Measurements from ENCODE around the gene APP. TPM values are rescaled to one million over a fixed set of nuclear protein-coding genes. Genes with fewer than 3 reads are reported as not detected.
"Not testable (repeated sequence)": the region's sequence is repeated elsewhere in the genome, so short reads cannot be mapped to it uniquely, and the experiment has no call there.

The APP gene
- total RNA-seq, 2 experiments from 2014 or later, result 22.8 to 24.5 TPM

- CTCF ChIA-PET, result no interaction called here
- POLR2A ChIA-PET, result no interaction called here
These were observed 5.2 kb downstream of the APP start for GRCh38 chr21:26165331-26165730.

- POLR2A ChIA-PET, result no interaction called here
- CTCF ChIA-PET, result no interaction called here
These were observed 6.3 kb downstream of the APP start for GRCh38 chr21:26164311-26164710.

DNA sequence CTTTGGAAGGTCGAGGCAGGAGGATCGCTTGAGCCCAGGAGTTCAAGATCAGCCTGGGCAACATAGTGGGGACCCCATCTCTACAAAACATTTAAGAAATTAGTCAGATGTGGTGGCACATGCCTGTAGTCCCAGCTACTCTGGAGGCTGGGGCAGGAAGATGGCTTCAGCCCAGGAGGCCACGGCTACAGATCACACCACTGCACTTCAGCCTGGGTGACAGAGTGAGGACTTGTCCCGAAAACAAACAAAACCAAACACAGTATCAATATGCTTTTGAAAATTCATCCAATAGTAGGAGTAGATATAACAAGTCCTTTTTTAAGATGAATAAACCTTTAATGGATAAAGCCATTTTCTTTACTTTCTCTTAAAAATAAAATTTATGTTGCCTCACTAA, 8.5 kb downstream of the APP start:
- ChIA-PET POLR2A (interaction anchor here (0.6 kb wide), 1 partner anchor 410 kb away, joined by 3 read pairs; no protein-coding TSS in a partner anchor), CTCF (no interaction called here)

- ChIA-PET POLR2A (no interaction called here), CTCF (no interaction called here)
These were observed 10.7 kb downstream of the APP start for GRCh38 chr21:26159869-26160268.

DNA sequence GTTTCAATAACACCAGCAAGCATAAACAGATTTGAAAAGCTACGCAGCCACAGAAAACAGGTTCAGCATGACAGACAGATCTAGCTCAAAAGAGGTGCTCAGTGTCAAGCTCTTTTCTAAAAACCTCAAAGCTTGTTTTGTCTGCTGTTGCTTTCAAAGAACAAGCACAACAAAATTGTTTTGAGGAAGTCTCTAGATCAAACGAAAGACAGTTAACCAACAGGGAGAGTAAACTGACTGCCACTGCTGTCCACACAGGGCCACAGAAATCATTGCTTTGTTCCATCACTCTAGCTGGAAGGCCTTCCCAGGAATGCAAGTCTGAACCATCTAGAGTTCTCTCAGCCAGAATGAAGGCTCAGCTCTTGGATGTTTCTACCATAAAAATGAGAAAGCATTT, 12.8 kb downstream of the APP start:
- ChIA-PET POLR2A (no interaction called here), CTCF (no interaction called here)

DNA sequence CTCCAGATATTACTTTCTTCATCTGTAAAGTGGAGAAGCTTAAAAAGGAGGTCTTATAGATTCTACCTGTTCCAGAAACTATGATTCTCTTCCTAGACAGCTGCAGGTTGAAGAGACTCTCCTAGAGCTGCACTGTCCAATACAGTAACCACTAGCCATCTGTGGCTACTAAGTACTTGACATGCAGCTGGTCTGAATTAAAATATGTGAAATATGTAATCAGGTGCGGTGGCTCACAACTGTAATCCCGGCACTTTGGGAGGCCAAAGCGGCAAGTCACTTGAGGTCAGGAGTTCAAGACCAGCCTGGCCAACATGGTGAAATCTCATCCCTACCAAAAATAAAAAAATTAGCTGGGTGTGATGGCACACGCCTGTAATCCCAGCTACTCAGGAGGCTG, 15.8 kb downstream of the APP start:
- ChIA-PET CTCF (no interaction called here), POLR2A (no interaction called here)

GRCh38 chr21:26153758-26154157, 16.8 kb downstream of the APP start:
- ChIA-PET POLR2A (no interaction called here), CTCF (no interaction called here)

GRCh38 chr21:26148840-26149354, 21.7 kb downstream of the APP start:
- POLR2A ChIA-PET, result no interaction called here
- CTCF ChIA-PET, result no interaction called here

DNA sequence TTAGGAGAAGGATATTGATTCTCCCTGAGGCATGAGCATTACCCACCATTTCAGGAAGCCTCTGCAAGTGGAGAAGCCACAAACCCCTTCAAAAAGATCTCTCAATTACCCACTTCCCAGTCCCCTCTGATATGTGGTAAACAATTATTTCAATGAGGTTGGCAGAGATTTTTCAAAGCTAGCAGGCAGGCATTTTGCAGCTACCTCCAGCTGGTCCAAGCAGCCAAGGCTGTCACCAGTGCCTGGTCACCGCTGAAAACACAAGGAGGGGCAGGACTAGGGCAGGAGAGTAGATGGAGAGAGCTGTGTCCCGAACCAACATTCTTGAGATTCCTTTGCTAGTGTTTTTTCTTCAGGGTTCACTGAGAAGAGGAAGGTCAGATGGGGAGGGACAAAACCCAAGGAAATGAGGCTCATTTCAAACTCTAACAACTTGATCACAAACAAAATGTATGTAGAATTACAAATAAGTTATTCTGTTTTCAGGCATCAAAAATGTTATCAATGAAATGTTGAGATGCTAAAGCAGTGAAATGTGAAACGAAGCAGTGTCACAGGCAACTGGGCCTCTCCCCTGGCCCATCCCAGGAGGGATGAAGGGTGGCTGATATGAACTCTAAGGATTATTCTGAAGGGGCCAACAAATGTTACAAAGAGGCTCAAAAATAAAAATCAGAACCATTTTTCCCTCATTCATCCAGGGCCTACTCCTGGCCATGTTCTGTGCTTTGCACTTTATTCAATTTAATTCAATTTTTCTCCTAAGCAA, 22.3 kb downstream of the APP start:
- CTCF ChIA-PET, result no interaction called here

GRCh38 chr21:26147535-26147934, 23.0 kb downstream of the APP start:
- POLR2A ChIA-PET, result no interaction called here
- CTCF ChIA-PET, result no interaction called here

More for the DNA sequence above, 22.3 kb downstream of the APP start:
- POLR2A ChIA-PET, result no interaction called here

- ChIA-PET CTCF (no interaction called here), POLR2A (no interaction called here)
These were observed 23.9 kb downstream of the APP start for GRCh38 chr21:26146681-26147080.

DNA sequence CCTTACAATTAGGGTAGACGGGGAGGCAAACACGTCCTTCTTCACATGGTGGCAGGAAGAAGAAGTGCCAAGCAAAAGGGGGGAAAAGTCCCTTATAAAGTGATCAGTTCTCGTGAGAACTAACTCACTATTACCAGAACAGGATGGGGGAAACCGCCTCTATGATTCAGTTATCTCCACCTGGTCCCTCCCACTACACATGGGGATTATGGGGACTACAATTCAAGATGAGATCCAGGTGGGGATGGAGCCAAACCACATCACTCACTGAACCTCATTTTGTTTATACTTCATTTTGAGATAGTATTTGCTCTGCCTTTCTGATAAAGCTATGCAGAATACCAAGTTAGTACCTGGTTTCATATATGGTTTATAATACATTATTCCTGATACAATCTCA, 26.5 kb downstream of the APP start:
- CTCF ChIA-PET, result no interaction called here
- POLR2A ChIA-PET, result no interaction called here

DNA sequence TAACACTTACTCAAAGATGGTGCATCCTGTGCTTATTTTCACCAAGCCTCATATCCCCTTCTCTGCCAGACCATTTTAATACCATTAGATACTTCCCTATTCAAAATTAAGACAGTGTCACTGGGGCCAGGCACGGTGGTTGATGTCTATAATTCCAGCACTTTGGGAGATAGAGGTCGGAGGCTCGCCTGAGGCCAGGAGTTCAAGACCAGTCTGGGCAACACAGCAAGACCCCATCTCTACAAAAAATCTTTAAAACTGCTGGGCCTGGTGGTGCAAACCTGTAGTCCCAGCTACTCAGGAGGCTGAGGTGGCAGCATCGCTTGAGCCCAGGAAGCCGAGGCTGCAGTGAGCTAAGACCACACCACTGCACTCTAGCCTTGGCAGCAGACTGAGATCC, 28.2 kb downstream of the APP start:
- ChIA-PET CTCF (no interaction called here), POLR2A (no interaction called here)

GRCh38 chr21:26140926-26141325, 29.6 kb downstream of the APP start:
- POLR2A ChIA-PET, result no interaction called here
- CTCF ChIA-PET, result no interaction called here

- ChIA-PET POLR2A (no interaction called here), CTCF (no interaction called here)
These were observed 30.4 kb downstream of the APP start for GRCh38 chr21:26140164-26140579.

DNA sequence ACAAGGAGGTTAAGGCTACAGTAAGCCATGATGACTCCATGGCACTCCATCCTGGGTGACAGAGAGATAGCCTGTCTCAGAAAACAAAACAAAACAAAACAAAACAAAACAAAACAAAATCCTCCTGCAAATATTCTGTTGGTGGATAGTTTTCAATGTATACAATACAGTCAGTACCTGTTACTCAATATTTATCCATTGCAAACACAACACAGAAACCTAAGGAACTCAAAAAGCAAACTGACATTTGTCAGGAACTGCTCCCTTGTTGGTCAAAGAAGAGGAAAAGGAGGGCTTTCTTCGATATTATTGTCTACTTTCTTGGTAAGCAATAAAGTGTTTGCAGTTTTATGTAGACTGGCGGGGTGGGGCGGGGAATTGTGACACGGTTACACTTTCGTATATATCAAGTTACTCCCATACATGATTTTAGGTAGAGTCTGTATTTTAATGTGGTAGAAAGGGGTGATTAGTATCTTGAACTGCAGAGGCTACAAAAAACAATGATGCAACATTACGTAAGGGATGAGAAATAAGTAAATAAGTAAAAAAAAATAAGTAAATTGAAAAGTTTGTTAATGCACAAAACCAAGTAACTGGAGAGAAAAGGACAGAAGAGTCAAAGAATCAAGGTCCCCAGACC, 31.8 kb downstream of the APP start:
- ChIA-PET POLR2A (no interaction called here), CTCF (no interaction called here)

GRCh38 chr21:26137379-26138060, 33.0 kb downstream of the APP start:
- ChIA-PET POLR2A (no interaction called here), CTCF (no interaction called here)

DNA sequence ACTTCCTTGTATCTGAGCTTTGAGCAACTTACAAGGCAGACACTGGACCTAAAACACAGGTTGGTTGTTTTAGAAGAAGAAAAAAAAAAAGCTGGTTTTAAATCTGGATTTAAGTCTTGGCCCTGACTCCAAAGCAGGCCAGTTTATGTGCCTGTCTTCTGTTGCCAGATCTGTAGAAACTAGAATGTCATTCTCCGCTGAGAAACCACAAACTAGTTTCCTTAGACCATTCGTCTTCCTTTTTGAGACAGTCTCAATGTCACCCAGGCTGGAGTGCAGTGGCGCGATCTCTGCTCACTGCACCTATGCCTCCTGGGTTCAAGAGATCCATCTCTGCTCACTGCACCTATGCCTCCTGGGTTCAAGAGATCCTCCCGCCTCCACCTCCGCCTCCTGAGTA, 33.9 kb downstream of the APP start:
- CTCF ChIA-PET, result no interaction called here
- POLR2A ChIA-PET, result no interaction called here

DNA sequence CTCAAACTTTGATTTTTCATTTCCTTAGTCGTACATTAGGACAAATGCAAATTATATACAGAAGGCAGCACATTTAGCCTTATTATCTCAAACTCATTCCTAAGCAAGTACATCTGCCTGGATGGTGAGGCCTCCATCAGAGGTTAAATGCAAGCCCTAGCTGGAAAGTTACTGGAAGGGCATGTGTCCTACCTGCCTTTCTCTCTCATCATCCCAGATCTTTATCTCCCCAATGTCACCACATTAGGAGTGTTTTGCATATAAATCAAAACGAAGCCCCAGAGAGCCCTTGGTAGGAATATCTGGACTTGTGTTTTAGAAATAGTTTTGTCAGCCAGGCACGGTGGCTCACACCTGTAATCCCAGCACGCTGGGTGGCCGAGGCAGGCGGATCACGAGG, 35.0 kb downstream of the APP start:
- CTCF ChIA-PET, result no interaction called here
- POLR2A ChIA-PET, result no interaction called here

- POLR2A ChIA-PET, result no interaction called here
- CTCF ChIA-PET, result no interaction called here
These were observed 39.0 kb downstream of the APP start for GRCh38 chr21:26131554-26131953.

GRCh38 chr21:26131053-26131452, 39.5 kb downstream of the APP start:
- CTCF ChIA-PET, POLR2A ChIA-PET: not testable (repeated sequence)

Measured in activated CD8-positive, alpha-beta memory T cell treated with anti-CD3 and anti-CD28 coated beads for 36 hours (primary cell).